Ascending aorta (tissue), 2 donors: ENCODE data around the gene BICDL1. TPM values are rescaled to one million over a fixed set of nuclear protein-coding genes. Genes with fewer than 3 reads are reported as not detected.

Experiments used
- DNase-seq, 2 donors: peaks; one replicate each; pipeline ENCODE4 v3.0.0-alpha.2; 2019; ENCODE audit warnings: low spot score in 2 of 2
- H3K27ac ChIP-seq, 2 donors: fragments of 200-600 bp; sonication (generic); one replicate each; pipeline ENCODE4 v1.5.1; 2016 to 2017; ENCODE audit warnings: mild to moderate bottlenecking in 1 of 2
- H3K27me3 ChIP-seq: fragments of 200-600 bp; sonication (generic); one replicate; pipeline ENCODE4 v1.5.1; 2017
- H3K36me3 ChIP-seq, 2 donors: fragments of 200-600 bp; sonication (generic); one replicate each; pipeline ENCODE4 v1.5.1; 2016
- H3K4me1 ChIP-seq, 2 donors: fragments of 200-600 bp; sonication (generic); one replicate each; pipeline ENCODE4 v1.5.1; 2016 to 2017; ENCODE audit warnings: mild to moderate bottlenecking in 1 of 2
- H3K4me3 ChIP-seq, 2 donors: fragments of 200-600 bp; sonication (generic); one replicate each; pipeline ENCODE4 v1.5.1; 2016 to 2017; ENCODE audit warnings: mild to moderate bottlenecking in 1 of 2
- H3K9me3 ChIP-seq, 2 donors: fragments of 200-600 bp; sonication (generic); one replicate each; pipeline ENCODE4 v1.5.1; 2016
- CTCF ChIP-seq, 3 experiments: fragments of 200-600 bp in 2 of 3; fragments of 450-650 bp in 1 of 3; sonication (generic) in 2 of 3; IDR thresholded peaks; one replicate each; pipeline ENCODE4 v1.5.1; 2016 to 2019; ENCODE audit warnings: antibody characterized with exemption in 3 of 3, mild to moderate bottlenecking in 1 of 3, moderate library complexity in 1 of 3
- intact Hi-C: fragments of 100-400 bp; cut with DNase I; formaldehyde crosslinking; loops from one replicate; pipeline ENCODE4 v1.15.1; 2023
- total RNA-seq: library from RNA; depleted of rRNA; stranded (reverse); fragments of >200 nt; gene quantifications from one replicate; pipeline ENCODE4 v1.1.0, GENCODE V29; 2016

Gene BICDL1
- total RNA-seq, 1 donor from 2014 or later: not detected

GRCh38 chr12:119949594-119949993, 39.4 kb upstream of the BICDL1 start:
- no peak for TF ChIP-seq CTCF (IDR thresholded peaks at IDR 0.05)

GRCh38 chr12:119956047-119956446, 33.0 kb upstream of the BICDL1 start:
- no peaks in the 10 kb centered on the region for H3K36me3 ChIP-seq
- H3K4me1 ChIP-seq: no peaks in the 10 kb centered on the region
- TF ChIP-seq CTCF (IDR thresholded peaks at IDR 0.05): no peak
- H3K9me3 ChIP-seq: peaks cover 11 to 15% of the 10 kb centered on the region in 2 donors
- H3K4me3 ChIP-seq: no peak overlapping the region
- H3K27me3 ChIP-seq: no peaks in the 10 kb centered on the region
- H3K27ac ChIP-seq: no peak overlapping the region
- DNase-seq: no peak
- intact Hi-C loops: no loop called here

More at GRCh38 chr12:119949594-119949993, 39.4 kb upstream of the BICDL1 start:
- Histone ChIP-seq H3K4me3 (no peak overlapping the region), H3K27me3 (no peaks in the 10 kb centered on the region), H3K27ac (no peak overlapping the region), H3K9me3 (no peaks in the 10 kb centered on the region), H3K4me1 (no peaks in the 10 kb centered on the region), H3K36me3 (no peaks in the 10 kb centered on the region)
- no peak for DNase-seq
- intact Hi-C loops: no loop called here

- H3K4me3 ChIP-seq: no peak overlapping the region
Measured at GRCh38 chr12:119957135-119957534, 31.9 kb upstream of the BICDL1 start.

GRCh38 chr12:119959435-119959834, 29.6 kb upstream of the BICDL1 start:
- TF ChIP-seq CTCF (IDR thresholded peaks at IDR 0.05): no peak
- intact Hi-C loops: no loop called here
- H3K27me3 ChIP-seq: no peaks in the 10 kb centered on the region
- H3K36me3 ChIP-seq: no peaks in the 10 kb centered on the region
- H3K9me3 ChIP-seq: peaks cover 11 to 15% of the 10 kb centered on the region in 2 donors
- H3K4me3 ChIP-seq: no peak overlapping the region
- H3K4me1 ChIP-seq: no peaks in the 10 kb centered on the region
- no peak overlapping the region for H3K27ac ChIP-seq
- no peak for DNase-seq

More at GRCh38 chr12:119957135-119957534, 31.9 kb upstream of the BICDL1 start:
- Histone ChIP-seq H3K9me3 (peaks cover 11 to 15% of the 10 kb centered on the region in 2 donors), H3K4me1 (no peaks in the 10 kb centered on the region), H3K36me3 (no peaks in the 10 kb centered on the region), H3K27me3 (no peaks in the 10 kb centered on the region), H3K27ac (no peak overlapping the region)
- no peak for TF ChIP-seq CTCF (IDR thresholded peaks at IDR 0.05)
- intact Hi-C loops: no loop called here
- DNase-seq: no peak

GRCh38 chr12:119964123-119964522, 24.9 kb upstream of the BICDL1 start:
- H3K4me3 ChIP-seq: no peak overlapping the region
- no peaks in the 10 kb centered on the region for H3K4me1 ChIP-seq
- H3K36me3 ChIP-seq: no peaks in the 10 kb centered on the region
- no peaks in the 10 kb centered on the region for H3K27me3 ChIP-seq
- no peak for TF ChIP-seq CTCF (IDR thresholded peaks at IDR 0.05)
- DNase-seq: no peak
- H3K27ac ChIP-seq: no peak overlapping the region
- intact Hi-C loops: no loop called here
- H3K9me3 ChIP-seq: no peaks in the 10 kb centered on the region

- Histone ChIP-seq H3K36me3 (no peaks in the 10 kb centered on the region), H3K27me3 (no peaks in the 10 kb centered on the region), H3K4me1 (no peaks in the 10 kb centered on the region), H3K9me3 (no peaks in the 10 kb centered on the region), H3K27ac (no peak overlapping the region), H3K4me3 (no peak overlapping the region)
- no peak for DNase-seq
- intact Hi-C loops: no loop called here
- TF ChIP-seq CTCF (IDR thresholded peaks at IDR 0.05): no peak
Measured at GRCh38 chr12:119964929-119965328, 24.1 kb upstream of the BICDL1 start.
